Karpas-422 (cell line): ENCODE data around the gene LZTS3. TPM values are rescaled to one million over a fixed set of nuclear protein-coding genes. Genes with fewer than 3 reads are reported as not detected.
"Not testable (repeated sequence)": the region's sequence is repeated elsewhere in the genome, so short reads cannot be mapped to it uniquely, and the experiment has no call there.

Experiments
- DNase-seq: peaks from one replicate; pipeline ENCODE4 v3.0.0-alpha.2; 2015
- H2AFZ ChIP-seq: fragments of 200-600 bp; sonication (generic); 2 replicates; pipeline ENCODE4 v1.6.1; 2014; ENCODE audit warnings: antibody characterized with exemption, low read length, mixed read lengths
- H3K27ac ChIP-seq: fragments of 200-600 bp; sonication (generic); 2 replicates; pipeline ENCODE4 v1.5.1; 2014; ENCODE audit warnings: mild to moderate bottlenecking, low read length, moderate library complexity
- H3K27me3 ChIP-seq: fragments of 200-600 bp; sonication (generic); 2 replicates; pipeline ENCODE4 v1.6.1; 2014; ENCODE audit warnings: low read length, mixed read lengths
- H3K36me3 ChIP-seq: fragments of 200-600 bp; sonication (generic); 2 replicates; pipeline ENCODE4 v1.6.1; 2014; ENCODE audit warnings: low read length, mixed read lengths; ENCODE audit not compliant: insufficient read depth
- H3K4me1 ChIP-seq: fragments of 200-600 bp; sonication (generic); 2 replicates; pipeline ENCODE4 v1.6.1; 2014; ENCODE audit warnings: mild to moderate bottlenecking, low read length, mixed read lengths
- H3K4me2 ChIP-seq: fragments of 200-600 bp; sonication (generic); 2 replicates; pipeline ENCODE4 v1.6.1; 2014; ENCODE audit warnings: low read length, low read depth, mild to moderate bottlenecking; ENCODE audit not compliant: poor library complexity, severe bottlenecking
- H3K4me3 ChIP-seq: fragments of 200-600 bp; sonication (generic); 2 replicates; pipeline ENCODE4 v1.5.1; 2014; ENCODE audit warnings: mild to moderate bottlenecking, antibody characterized with exemption, low read length, mixed read lengths
- H3K79me2 ChIP-seq: fragments of 200-600 bp; sonication (generic); 2 replicates; pipeline ENCODE4 v1.6.1; 2014; ENCODE audit warnings: mild to moderate bottlenecking, low read length, mixed read lengths
- H3K9ac ChIP-seq: fragments of 200-600 bp; sonication (generic); 2 replicates; pipeline ENCODE4 v1.6.0; 2014; ENCODE audit warnings: low read length
- H3K9me2 ChIP-seq: fragments of 200-600 bp; sonication (generic), shearing (Covaris generic); replicated peaks from 2 replicates; pipeline ENCODE4 v1.6.0; 2014; ENCODE audit warnings: mild to moderate bottlenecking, low read length, moderate library complexity; ENCODE audit not compliant: insufficient read depth
- H3K9me3 ChIP-seq: fragments of 300-700, 200-600 bp; sonication (generic); 2 replicates; pipeline ENCODE4 v1.6.1; 2014; ENCODE audit warnings: low read length, mixed read lengths
- H4K20me1 ChIP-seq: fragments of 200-600 bp; sonication (generic); 2 replicates; pipeline ENCODE4 v1.6.1; 2014; ENCODE audit warnings: mild to moderate bottlenecking, antibody characterized with exemption, low read length, low read depth; ENCODE audit not compliant: insufficient read depth
- total RNA-seq: library from RNA; depleted of rRNA; stranded (reverse); fragments of >200 nt; shearing (Covaris generic); gene quantifications from 2 replicates; pipeline ENCODE4 v1.2.3, GENCODE V29; 2014; ENCODE audit warnings: low replicate concordance; rRNA removed

The LZTS3 gene
- total RNA-seq, 1 experiment from 2014 or later: 3.1 TPM

- H3K9me3 ChIP-seq, H3K9ac ChIP-seq, H3K4me1 ChIP-seq, H3K36me3 ChIP-seq, H3K27ac ChIP-seq, H3K4me3 ChIP-seq, H3K27me3 ChIP-seq, H4K20me1 ChIP-seq, H3K4me2 ChIP-seq, H3K79me2 ChIP-seq, H3K9me2 ChIP-seq, H2AFZ ChIP-seq: not testable (repeated sequence)
- peak; percentile 68 for DNase-seq
Observed at GRCh38 chr20:3117839-3118379, 55.4 kb downstream of the LZTS3 start.

- Histone ChIP-seq H3K9me3 (no peaks in the 10 kb centered on the region), H3K27ac (no peak overlapping the region), H3K9ac (no peak overlapping the region), H3K4me3 (no peak overlapping the region), H3K4me2 (no peak overlapping the region), H3K4me1 (no peaks in the 10 kb centered on the region), H4K20me1 (no peaks in the 10 kb centered on the region), H2AFZ (no peak overlapping the region), H3K27me3 (no peaks in the 10 kb centered on the region), H3K79me2 (no peaks in the 10 kb centered on the region), H3K9me2 (no peaks in the 10 kb centered on the region), H3K36me3 (no peaks in the 10 kb centered on the region)
- no peak for DNase-seq
Observed at GRCh38 chr20:3116341-3116740, 57.0 kb downstream of the LZTS3 start.

- no peaks in the 10 kb centered on the region for H3K36me3 ChIP-seq
- H3K27ac ChIP-seq: no peak overlapping the region
- H3K9me2 ChIP-seq: no peaks in the 10 kb centered on the region
- H3K27me3 ChIP-seq: no peaks in the 10 kb centered on the region
- H2AFZ ChIP-seq: no peak overlapping the region
- H4K20me1 ChIP-seq: no peaks in the 10 kb centered on the region
- no peak overlapping the region for H3K9ac ChIP-seq
- no peak overlapping the region for H3K4me3 ChIP-seq
- no peak overlapping the region for H3K4me2 ChIP-seq
- H3K4me1 ChIP-seq: no peaks in the 10 kb centered on the region
- H3K79me2 ChIP-seq: no peaks in the 10 kb centered on the region
- H3K9me3 ChIP-seq: no peaks in the 10 kb centered on the region
- DNase-seq: peak; percentile 81
Observed at GRCh38 chr20:3115190-3116107, 57.9 kb downstream of the LZTS3 start.

Other genes starting within 250 kb of the LZTS3 start
- gene GNRH2, start 129.9 kb downstream of the LZTS3 start, total RNA-seq: 0.52 and 2.7 TPM in 2 replicates
- 66.5 and 109 TPM in 2 replicates for gene MRPS26, start 127.5 kb downstream of the LZTS3 start, total RNA-seq
- not detected in 2 replicates for gene OXT, start 101.9 kb downstream of the LZTS3 start, total RNA-seq
- not detected in 2 replicates for gene AVP, start 88.8 kb downstream of the LZTS3 start, total RNA-seq
- 13.1 and 17.5 TPM in 2 replicates for gene FASTKD5, start 13.7 kb downstream of the LZTS3 start, total RNA-seq
- 2.9 and 4.2 TPM in 2 replicates for gene UBOX5, start 13.7 kb downstream of the LZTS3 start, total RNA-seq
- gene DDRGK1, start 31.1 kb upstream of the LZTS3 start, total RNA-seq: 22.0 and 48.5 TPM in 2 replicates
- 76.9 and 94.4 TPM in 2 replicates for gene ITPA, start 35.9 kb upstream of the LZTS3 start, total RNA-seq
- gene SLC4A11, start 65.6 kb upstream of the LZTS3 start, total RNA-seq: 0.36 and 0.60 TPM in 2 replicates
- not detected in 2 replicates for gene DNAAF9, start 234.1 kb upstream of the LZTS3 start, total RNA-seq